Thyroid gland (tissue), 4 donors: ENCODE measurements around the gene INVS. TPM values are rescaled to one million over a fixed set of nuclear protein-coding genes. Genes with fewer than 3 reads are reported as not detected.

Experiments
- DNase-seq, 2 donors: peaks; one replicate each; pipeline ENCODE4 v3.0.0-alpha.2; 2019
- H3K27ac ChIP-seq, 3 donors: fragments of 200-600 bp; sonication (generic); 1 replicate in 2 of 3; 2 replicates in 1 of 3; pipeline ENCODE4 v1.5.1; 2016 to 2019; ENCODE audit warnings: mild to moderate bottlenecking in 1 of 3, moderate library complexity in 1 of 3
- H3K27me3 ChIP-seq: fragments of 200-600 bp; sonication (generic); one replicate; pipeline ENCODE4 v1.5.1; 2019
- H3K36me3 ChIP-seq, 2 donors: fragments of 200-600 bp; sonication (generic); one replicate each; pipeline ENCODE4 v1.5.1; 2016 to 2019
- H3K4me1 ChIP-seq, 2 donors: fragments of 200-600 bp; sonication (generic); one replicate each; pipeline ENCODE4 v1.5.1; 2017 to 2019
- H3K4me3 ChIP-seq, 3 donors: fragments of 200-600 bp; sonication (generic); replicated peaks in 1 of 3; 1 replicate in 2 of 3; 2 replicates in 1 of 3; pipeline ENCODE4 v1.5.1; 2016; ENCODE audit warnings: mild to moderate bottlenecking in 1 of 3
- H3K9me3 ChIP-seq: fragments of 200-600 bp; sonication (generic); one replicate; pipeline ENCODE4 v1.5.1; 2017
- POLR2A ChIP-seq, 2 donors: fragments of 450-650 bp; IDR thresholded peaks; one replicate each; pipeline ENCODE4 v1.6.1; 2017; ENCODE audit warnings: antibody characterized with exemption in 2 of 2, mild to moderate bottlenecking in 2 of 2, moderate library complexity in 1 of 2
- WGBS, 2 donors: methylation state at CpG; one replicate each; pipeline ENCODE4 v1.1.5; 2017; 5-methylcytosine and 5-hydroxymethylcytosine counted together
- intact Hi-C: fragments of 100-400 bp; cut with DNase I; formaldehyde crosslinking; loops from one replicate; pipeline ENCODE4 v1.15.1; 2023
- total RNA-seq, 4 donors: library from RNA; depleted of rRNA; stranded (reverse); fragments of >200 nt; gene quantifications; one replicate each; pipeline ENCODE4 v1.2.3, GENCODE V29; 2016
- TF ChIP-seq, protein P1 (sequence below), 6 experiments: fragments of 200-600 bp in 3 of 6; fragments of 450-650 bp in 3 of 6; sonication (generic) in 3 of 6; IDR thresholded peaks; one replicate each; pipeline ENCODE4 v1.5.1; 2016 to 2019; ENCODE audit warnings: antibody characterized with exemption in 6 of 6, mild to moderate bottlenecking in 2 of 6, inconsistent platforms in 1 of 6, moderate library complexity in 1 of 6

Gene INVS
- total RNA-seq, 4 donors from 2014 or later = 37.0 to 56.6 (median 45.6) TPM

DNA sequence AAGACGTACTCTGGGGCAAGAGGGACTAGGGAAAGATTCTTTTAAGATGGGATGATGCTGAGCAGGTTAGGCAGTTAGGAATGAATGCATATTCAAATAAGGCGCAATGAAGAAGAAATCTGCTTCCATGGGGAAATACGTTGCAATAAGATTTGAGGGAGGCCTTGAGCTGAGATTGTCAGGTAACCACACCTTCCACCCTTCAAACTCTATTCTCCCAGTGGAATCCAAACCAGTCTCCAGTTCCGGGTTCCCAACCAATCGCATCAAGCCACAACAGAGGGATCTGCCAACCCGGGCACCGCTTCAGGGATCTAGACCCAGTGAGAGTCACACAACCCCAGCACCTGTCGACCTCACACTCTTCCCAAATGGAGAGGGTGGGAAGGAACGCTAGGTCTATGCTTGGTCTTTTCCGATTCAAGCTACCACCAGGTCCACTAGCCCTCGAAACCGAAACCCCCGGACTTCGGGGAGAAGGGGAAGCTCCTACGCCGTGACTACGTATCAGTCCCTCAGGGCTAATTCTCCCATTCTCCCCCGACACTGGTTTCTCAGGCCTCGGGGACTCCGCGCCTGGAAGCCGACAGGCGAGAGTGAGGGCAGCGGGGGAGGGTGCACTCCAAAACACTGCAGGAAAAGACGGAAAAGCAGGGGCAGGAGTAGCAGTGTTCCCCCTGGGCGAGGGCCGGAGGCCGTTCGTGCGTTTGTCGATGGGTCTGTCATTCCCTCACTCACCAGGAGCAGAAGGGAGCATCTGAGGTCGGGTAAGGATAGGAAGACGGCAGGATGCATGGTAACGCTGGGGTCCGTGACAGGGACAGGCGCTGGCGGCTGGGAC is 777 bp upstream of the INVS start:
- Histone ChIP-seq H3K27me3 (no peaks in the 10 kb centered on the region), H3K4me3 (peak overlapping the region; percentile 30 to 100 (median 82)), H3K36me3 (no peaks in the 10 kb centered on the region), H3K27ac (peak overlapping the region; percentile 58 to 93 (median 70)), H3K4me1 (peaks cover 8 to 15% of the 10 kb centered on the region in 2 donors), H3K9me3 (no peaks in the 10 kb centered on the region)
- peak in 1 of 2 donors; percentile 10 for TF ChIP-seq POLR2A (IDR thresholded peaks at IDR 0.05)
- TF ChIP-seq, protein P1, sequence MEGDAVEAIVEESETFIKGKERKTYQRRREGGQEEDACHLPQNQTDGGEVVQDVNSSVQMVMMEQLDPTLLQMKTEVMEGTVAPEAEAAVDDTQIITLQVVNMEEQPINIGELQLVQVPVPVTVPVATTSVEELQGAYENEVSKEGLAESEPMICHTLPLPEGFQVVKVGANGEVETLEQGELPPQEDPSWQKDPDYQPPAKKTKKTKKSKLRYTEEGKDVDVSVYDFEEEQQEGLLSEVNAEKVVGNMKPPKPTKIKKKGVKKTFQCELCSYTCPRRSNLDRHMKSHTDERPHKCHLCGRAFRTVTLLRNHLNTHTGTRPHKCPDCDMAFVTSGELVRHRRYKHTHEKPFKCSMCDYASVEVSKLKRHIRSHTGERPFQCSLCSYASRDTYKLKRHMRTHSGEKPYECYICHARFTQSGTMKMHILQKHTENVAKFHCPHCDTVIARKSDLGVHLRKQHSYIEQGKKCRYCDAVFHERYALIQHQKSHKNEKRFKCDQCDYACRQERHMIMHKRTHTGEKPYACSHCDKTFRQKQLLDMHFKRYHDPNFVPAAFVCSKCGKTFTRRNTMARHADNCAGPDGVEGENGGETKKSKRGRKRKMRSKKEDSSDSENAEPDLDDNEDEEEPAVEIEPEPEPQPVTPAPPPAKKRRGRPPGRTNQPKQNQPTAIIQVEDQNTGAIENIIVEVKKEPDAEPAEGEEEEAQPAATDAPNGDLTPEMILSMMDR (IDR thresholded peaks at IDR 0.05) = no peak
- DNase-seq = peak; percentile 77 to 84
- WGBS, 2 donors = 1% methylated on average over 37 of the region's 37 CpGs
- intact Hi-C loops = loop anchor here (5.0 kb wide), 1 partner anchor 191 kb away; the partner anchor contains the start of gene STX17

DNA sequence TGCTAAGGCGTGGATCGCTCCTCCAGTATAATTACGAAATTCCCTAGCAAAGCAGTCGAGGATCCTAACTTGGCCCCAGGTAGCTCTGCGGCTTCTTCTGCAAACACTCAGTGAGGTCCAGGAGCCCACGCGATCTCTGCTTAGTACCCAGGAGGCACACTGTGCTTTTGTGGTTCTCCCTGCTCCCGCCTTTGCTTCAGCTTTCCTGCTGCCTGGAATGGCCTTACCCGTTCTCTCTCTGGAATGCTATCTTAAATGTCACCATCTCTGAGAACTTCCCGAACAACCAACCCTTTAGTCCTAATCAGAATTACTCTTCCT is 639 bp downstream of the INVS start:
- TF ChIP-seq POLR2A (IDR thresholded peaks at IDR 0.05) = no peak
- TF ChIP-seq, protein P1 (IDR thresholded peaks at IDR 0.05) = no peak
- DNase-seq = peak; percentile 9 to 27
- intact Hi-C loops = loop anchor here (5.0 kb wide), 1 partner anchor 192 kb away; the partner anchor contains the start of gene STX17
- Histone ChIP-seq H3K27me3 (no peaks in the 10 kb centered on the region), H3K4me3 (peak overlapping the region; percentile 70 to 95 (median 82)), H3K27ac (peak overlapping the region; percentile 74 to 93 (median 88)), H3K9me3 (no peaks in the 10 kb centered on the region), H3K4me1 (peaks cover 8 to 15% of the 10 kb centered on the region in 2 donors), H3K36me3 (peaks cover 0 to 8% of the 10 kb centered on the region in 2 donors)
- WGBS, 2 donors = 10 to 28% methylated on average over 10 of the region's 10 CpGs

- DNase-seq = no peak
- intact Hi-C loops = no loop called here
- 87 to 93% methylated on average over 2 of the region's 2 CpGs for WGBS, 2 donors
- Histone ChIP-seq H3K4me3 (peak overlapping the region in 1 of 3 donors; percentile 82), H3K36me3 (peaks cover 0 to 8% of the 10 kb centered on the region in 2 donors), H3K27ac (peak overlapping the region in 2 of 3 donors; percentile 74 to 93), H3K9me3 (no peaks in the 10 kb centered on the region), H3K4me1 (peaks cover 8 to 15% of the 10 kb centered on the region in 2 donors), H3K27me3 (no peaks in the 10 kb centered on the region)
- TF ChIP-seq POLR2A (IDR thresholded peaks at IDR 0.05) = no peak
- TF ChIP-seq, protein P1 (IDR thresholded peaks at IDR 0.05) = no peak
Measured at GRCh38 chr9:100100146-100100667, 1.2 kb downstream of the INVS start.

- Histone ChIP-seq H3K27me3 (no peaks in the 10 kb centered on the region), H3K4me3 (no peak overlapping the region), H3K27ac (no peak overlapping the region), H3K36me3 (peaks cover 7 to 16% of the 10 kb centered on the region in 2 donors), H3K9me3 (no peaks in the 10 kb centered on the region), H3K4me1 (peaks cover 8 to 15% of the 10 kb centered on the region in 2 donors)
- DNase-seq = no peak
- intact Hi-C loops = no loop called here
- TF ChIP-seq, protein P1 (IDR thresholded peaks at IDR 0.05) = no peak
- no peak for TF ChIP-seq POLR2A (IDR thresholded peaks at IDR 0.05)
- 93% methylated on average over 6 of the region's 6 CpGs for WGBS, 2 donors
Measured at GRCh38 chr9:100101608-100102007, 2.6 kb downstream of the INVS start.

- H3K4me3 ChIP-seq = no peak overlapping the region
- intact Hi-C loops = no loop called here
- TF ChIP-seq, protein P1 (IDR thresholded peaks at IDR 0.05) = no peak
- TF ChIP-seq POLR2A (IDR thresholded peaks at IDR 0.05) = no peak
- 92% methylated on average over 4 of the region's 4 CpGs for WGBS, 2 donors
- H3K27me3 ChIP-seq = no peaks in the 10 kb centered on the region
- H3K36me3 ChIP-seq = peaks cover 8 to 17% of the 10 kb centered on the region in 2 donors
- no peak for DNase-seq
- H3K27ac ChIP-seq = no peak overlapping the region
- H3K9me3 ChIP-seq = no peaks in the 10 kb centered on the region
- peaks cover 0 to 7% of the 10 kb centered on the region in 2 donors for H3K4me1 ChIP-seq
Measured at GRCh38 chr9:100104314-100104713, 5.3 kb downstream of the INVS start.
